ENCODE measurements around the gene SLC31A2.

DNA sequence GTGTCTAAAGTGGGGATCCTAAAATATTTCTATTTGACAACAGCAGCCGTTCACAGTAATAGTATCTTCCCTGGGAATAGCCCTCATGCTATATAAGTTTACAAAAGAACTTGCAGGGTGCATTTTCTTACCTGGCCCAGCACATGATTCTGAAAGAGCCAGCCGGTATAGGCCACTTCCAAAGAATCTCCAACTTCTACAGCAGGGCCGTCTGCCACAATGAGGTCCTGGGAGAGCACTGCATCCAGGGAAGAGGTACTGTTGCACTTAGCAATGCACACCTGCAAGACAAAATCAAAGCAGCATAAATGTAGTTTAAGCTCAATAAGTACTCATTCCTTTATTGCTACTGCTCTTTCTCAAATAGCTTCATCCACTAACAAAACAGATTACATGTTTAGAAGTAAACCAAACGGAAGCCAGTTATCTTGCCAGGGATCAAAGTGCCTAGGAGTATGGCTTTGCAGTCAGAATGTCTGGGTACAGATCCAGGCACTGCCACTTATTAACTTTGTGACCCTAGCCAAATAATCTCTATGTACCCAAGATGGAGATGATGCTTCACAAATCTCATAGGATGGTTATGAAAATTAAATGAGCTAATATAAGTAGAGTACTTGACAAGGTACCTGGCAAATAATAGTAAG, 49.0 kb downstream of the SLC31A2 start:
- no peak for TF ChIP-seq GATA3 (IDR thresholded peaks at IDR 0.05; ENCODE audit: low read depth, low read length)
- peak; percentile 28; the same call in 1 of the 2 replicates for TF ChIP-seq GATA2 (IDR thresholded peaks at IDR 0.05; ENCODE audit: low read depth, low read length)
